ENCODE results near the gene RASGRF1.

RASGRF1 gene

GRCh38 chr15:79067969-79068368, 22.6 kb downstream of the RASGRF1 start:
- DNase-seq (ENCODE audit: low read depth), result no peak

DNA sequence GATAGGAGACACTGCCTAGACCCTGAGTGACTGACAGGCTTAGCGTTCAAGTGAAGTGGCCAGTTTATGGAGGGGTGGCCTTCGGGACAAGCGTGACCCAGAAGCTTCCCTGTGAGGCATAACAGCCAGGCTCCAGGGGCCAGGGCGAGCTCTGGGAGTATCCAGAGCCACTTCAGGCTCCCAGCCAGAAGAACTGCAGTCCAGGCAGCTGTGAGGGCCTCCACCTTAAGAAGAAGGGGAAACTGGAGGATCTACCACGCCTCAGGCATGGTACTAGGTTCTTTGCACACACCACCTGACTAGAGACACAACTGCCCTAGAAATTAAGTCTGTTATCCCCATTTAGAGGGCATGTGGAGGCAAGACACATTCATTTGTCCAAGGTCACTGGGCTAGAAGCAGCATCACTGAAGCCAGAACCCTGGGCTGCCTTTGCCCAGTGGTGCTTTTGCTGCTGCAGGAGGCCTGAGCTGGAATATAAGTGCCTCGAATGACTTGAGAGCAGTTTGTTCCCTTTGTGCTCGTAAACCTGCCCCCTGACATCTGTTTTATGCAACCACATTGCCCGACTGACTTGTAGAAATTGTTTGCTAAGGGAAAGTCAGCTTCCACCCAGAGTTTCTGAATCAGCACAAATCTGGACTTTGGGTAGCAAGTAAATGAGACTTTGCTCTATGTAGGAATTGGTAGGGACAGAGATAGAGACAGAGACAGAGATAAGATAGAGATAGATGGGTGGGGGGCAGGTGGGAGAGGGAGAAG, 23.3 kb downstream of the RASGRF1 start:
- DNase-seq (ENCODE audit: low read depth), result no peak

DNA sequence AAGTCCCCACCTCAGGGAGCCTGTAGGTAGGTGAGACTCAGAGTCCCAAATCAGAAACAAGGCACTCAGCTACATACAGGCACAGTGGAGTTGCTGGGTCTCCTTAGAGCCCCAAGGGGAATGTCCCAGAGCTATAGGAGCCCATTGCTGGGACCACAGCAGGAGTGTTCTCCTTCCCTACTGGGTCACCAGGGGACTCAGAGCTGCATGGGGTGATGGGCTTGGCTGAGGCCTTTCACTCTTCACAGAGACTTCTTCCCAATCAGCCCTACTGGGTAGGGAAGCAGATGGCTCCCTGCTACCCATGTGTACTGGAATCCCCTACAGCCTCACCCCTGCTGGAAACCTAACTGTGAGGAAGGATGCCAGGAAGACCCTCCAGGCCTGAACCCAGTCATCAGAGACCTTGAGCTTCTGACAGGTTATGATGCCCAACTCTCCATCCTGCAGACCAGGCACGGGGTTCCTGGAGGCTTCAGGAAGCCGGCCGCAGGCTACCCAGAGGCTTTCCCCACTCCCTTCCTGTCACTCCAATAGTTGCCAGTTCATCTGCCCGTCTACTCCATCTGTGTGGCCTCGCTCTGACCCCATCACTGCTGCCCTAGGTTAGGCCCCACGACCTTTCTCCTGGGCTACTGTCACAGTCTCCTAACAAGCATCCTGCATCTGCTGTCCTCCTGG, 24.0 kb downstream of the RASGRF1 start:
- no peak for DNase-seq (ENCODE audit: low read depth)

GRCh38 chr15:79065706-79066376, 24.7 kb downstream of the RASGRF1 start:
- no peak for DNase-seq (ENCODE audit: low read depth)

GRCh38 chr15:79065361-79065705, 25.2 kb downstream of the RASGRF1 start:
- no peak for DNase-seq (ENCODE audit: low read depth)

GRCh38 chr15:79064496-79064895, 26.1 kb downstream of the RASGRF1 start:
- no peak for DNase-seq (ENCODE audit: low read depth)

GRCh38 chr15:79060175-79060574, 30.4 kb downstream of the RASGRF1 start:
- DNase-seq (ENCODE audit: low read depth), result no peak

DNA sequence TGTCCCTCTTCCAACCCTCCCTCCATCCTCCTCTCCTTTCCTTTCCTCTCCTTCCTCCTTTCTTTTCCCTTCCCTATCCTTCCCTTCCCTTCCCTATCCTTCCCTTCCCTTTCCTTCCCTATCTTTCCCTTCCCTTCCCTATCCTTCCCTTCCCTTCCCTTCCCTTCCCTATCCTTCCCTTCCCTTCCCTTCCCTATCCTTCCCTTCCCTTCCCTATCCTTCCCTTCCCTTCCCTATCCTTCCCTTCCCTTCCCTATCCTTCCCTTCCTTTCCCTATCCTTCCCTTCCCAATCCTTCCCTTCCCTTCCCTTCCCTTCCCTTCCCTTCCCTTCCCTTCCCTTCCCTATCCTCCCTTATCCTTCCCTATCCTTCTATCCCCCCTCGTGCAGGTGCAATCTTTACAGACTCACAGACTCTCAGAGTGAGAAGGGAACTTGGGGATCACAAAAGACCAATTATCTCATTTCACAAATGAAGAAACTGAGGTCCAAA, 31.5 kb downstream of the RASGRF1 start:
- no peak for DNase-seq (ENCODE audit: low read depth)

- no peak for DNase-seq (ENCODE audit: low read depth)
Observed at GRCh38 chr15:79058260-79058850, 32.2 kb downstream of the RASGRF1 start.

GRCh38 chr15:79057050-79057449, 33.5 kb downstream of the RASGRF1 start:
- no peak for DNase-seq (ENCODE audit: low read depth)

DNA sequence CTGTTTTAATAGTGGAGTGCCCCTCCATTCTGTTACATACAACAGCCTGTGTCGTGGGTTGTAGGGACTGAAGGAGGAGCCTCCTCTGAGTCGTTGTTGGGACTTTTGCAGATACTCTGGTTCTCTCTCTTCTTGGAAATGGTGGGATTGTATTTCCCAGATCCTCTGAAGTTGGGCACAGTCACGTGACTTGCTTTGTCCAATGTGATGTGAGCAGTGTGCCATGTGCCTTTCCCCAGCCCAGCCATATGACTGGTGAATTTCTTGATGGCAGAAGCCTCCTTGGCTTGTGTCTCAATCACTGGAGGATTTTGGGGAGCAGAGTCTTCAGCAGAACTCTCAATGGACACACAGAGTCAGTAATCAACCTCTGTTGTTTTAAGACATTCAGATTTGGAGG, 36.2 kb downstream of the RASGRF1 start:
- DNase-seq (ENCODE audit: low read depth), result no peak

DNA sequence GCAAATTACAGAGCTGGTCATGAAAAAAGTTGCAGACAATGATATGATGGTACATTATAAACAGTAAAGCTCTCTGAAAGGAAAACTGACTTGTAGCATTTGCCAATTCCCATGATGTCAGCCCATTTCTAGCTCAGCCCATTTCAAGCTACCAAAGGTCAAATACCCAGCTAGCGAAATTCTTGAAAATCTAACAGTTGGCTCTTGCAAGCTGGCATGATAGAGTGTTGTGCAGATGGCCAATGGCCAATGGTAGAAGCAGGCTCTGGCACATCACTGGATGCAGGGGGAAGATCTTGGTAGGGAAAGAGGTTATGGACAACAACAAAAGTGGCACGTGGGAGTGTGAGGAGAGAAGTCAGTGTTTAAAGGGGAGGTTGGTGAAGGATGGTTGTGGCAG, 36.7 kb downstream of the RASGRF1 start:
- DNase-seq (ENCODE audit: low read depth), result no peak

DNA sequence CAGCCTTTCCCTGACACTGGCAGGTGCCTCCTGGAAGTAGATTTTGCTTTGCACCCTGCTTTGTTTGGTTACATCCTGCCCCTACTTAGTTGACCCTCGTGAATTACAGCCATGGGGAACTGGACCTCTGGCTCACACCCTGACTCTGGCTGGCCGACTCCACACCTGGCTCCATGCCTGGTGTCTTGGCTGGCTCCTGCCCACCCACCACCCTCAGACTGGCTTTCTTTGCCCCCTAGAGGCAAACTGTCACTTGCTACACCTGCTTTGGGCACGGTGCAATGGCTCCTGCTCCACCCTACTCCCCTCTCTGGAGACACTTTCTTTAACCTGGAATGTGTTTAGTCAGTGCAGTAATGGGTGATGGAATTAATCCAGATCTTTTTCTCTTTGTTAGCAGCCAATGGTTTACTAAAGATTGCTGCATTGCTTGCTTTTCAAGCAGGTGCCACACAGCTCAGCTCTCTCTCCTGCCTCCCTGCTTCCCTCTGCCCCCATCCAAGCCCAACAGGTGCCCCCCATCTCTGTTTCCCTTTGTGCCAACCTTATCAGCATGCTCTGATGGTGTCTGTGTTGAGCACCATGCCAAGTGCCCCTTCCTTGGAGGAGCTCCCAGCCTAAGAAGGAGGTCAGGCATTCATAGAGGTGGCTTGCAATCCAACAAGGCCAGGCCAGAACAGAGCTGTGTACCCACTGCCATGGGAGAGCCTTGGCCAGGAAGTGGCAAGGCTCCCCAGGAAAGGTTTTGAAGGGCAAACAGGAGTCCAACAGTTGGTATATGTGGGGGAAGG, 38.4 kb downstream of the RASGRF1 start:
- no peak for DNase-seq (ENCODE audit: low read depth)

DNA sequence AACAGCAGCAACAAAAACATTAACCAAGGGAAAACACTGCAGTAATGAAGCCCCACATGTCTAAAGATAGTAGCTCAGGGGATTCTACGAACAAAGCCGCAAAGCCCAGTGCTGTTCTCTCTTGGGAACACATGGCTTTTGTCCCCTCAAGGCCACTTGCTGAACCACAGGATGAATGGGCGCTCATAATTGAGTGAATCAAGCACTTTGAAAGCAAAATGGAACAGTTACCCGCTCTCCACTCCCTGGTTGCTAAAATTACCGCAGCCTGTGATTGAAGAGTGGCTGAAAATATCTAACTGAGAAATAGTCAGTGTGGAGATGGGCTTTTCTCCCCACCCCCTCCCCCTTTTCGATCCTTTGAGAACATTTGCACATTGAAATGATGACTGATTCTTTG, 39.6 kb downstream of the RASGRF1 start:
- no peak for DNase-seq (ENCODE audit: low read depth)

- DNase-seq (ENCODE audit: low read depth), result no peak
Observed at GRCh38 chr15:79050341-79050740, 40.2 kb downstream of the RASGRF1 start.

DNA sequence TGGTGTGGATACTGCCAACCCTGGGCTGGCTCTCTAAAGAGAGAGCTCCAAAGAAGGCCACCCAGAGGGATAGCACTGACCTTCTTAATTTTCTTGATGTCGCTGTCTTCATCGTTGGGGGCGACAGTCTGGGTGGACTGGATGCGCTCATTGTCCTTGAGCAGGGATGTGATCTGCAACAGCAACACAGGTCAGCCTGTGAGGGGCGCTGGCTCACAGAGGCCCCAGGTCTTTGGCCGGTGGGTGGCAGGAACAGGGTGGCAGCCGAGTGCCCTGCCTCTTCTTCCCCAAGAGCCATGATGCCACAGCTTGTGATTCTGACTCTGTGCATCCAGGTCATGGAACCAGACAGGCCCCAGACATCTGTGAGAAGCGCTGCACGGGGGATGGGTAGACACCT, 41.2 kb downstream of the RASGRF1 start:
- no peak for DNase-seq (ENCODE audit: low read depth)

- DNase-seq (ENCODE audit: low read depth), result no peak
Observed at GRCh38 chr15:79047676-79048439, 42.7 kb downstream of the RASGRF1 start.

DNA sequence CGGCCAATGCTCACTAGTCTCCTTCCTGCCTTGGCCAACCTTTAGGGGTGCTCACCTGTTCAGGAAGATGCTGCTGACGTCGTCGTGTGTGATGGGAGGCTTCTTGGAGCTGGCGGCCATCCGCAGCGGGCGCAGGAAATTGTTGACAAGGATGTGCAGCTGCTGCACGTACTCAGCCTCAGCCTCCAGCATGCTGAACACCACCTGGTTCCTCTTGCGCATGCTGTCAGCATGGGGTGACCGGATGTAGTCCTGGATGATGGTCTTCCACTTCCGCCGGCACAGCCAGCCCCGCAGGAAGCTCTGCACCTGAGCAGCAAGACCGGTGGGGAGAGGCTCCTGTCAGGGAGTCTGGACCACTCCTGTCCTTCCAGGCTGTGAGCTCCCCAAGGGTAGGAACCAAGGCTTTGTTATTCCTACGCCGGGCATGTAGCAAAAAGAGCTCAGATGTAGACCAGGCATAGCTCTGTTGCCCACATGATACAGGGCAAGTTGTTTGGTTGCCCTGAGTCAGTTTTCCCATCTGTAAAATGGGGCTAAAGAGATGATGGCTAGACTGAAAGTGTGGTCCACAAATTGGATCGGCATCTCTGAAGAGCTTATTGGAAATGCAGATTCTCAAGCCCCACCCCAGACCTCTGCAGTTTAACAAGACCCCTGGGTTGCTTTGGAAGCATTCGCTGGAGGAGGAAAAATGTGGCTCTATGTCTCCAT, 43.7 kb downstream of the RASGRF1 start:
- no peak for DNase-seq (ENCODE audit: low read depth)

DNA sequence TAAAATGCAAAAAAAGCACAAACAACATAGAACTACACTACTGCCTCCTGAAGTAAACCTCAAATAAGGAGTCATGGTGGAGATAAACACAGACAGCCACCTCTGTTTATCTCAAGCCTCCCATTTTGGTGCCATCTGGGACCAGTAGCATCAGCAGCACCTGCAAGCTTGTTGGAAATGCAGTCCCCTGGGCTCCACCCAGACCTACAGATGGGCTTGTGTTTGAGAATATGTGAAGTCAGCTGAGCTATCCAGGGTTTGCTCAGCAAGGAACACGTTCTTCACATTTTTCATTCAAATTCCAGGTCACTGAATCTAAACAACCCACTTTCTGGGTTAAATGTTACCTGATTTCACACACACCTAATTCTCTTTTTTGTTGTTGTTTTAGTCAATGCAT, 45.5 kb downstream of the RASGRF1 start:
- no peak for DNase-seq (ENCODE audit: low read depth)

DNA sequence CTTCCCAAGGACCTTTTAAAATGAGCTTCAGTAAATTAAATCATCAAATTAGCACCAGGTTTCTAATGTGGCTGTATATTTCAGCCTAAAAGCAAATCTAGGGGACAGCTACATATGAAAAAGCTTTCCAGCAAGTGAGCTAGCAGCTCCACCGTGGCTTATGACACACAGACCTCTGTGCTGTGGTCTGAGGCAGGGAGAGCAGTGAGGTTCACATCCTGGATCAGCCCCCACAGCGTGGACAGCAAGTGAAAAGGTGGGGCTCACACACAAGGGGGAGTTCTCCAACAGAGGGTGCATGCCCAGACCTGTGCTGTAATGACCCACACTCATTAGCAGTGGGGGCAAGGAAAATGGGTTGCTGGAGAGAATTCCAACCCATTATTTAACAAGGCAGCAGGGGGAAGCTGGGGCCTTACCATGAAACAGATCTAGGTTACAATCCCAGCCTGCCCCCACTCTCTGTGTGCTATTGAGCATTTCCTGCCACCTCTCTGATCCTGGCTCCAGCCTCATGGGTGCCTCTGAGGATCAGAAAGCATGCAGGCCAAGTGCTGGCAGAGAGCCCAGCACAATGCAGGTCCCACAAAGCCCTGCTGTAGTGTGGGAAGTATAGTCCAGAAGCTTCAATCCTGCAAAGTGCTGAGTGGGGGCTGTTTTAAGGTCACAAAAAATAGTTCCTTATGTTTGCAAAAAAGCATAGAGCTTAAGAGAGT, 48.2 kb downstream of the RASGRF1 start:
- no peak for DNase-seq (ENCODE audit: low read depth)
